H1 (cell line): ENCODE data around the gene ZNF649. TPM values are rescaled to one million over a fixed set of nuclear protein-coding genes. Genes with fewer than 3 reads are reported as not detected.

ENCODE experiments used
- CTCF ChIA-PET: fragments of 300-600 bp; sonication (Branson Sonifier 250); formaldehyde crosslinking; loops from one replicate; lab custom pipeline; 2021; ENCODE audit not compliant: partially characterized antibody; lab: Charles Lee
- POLR2A ChIA-PET: fragments of 300-600 bp; sonication (Branson Sonifier 250); formaldehyde crosslinking; loops from one replicate; lab custom pipeline; 2021; ENCODE audit warnings: inconsistent platforms; ENCODE audit not compliant: partially characterized antibody; lab: Charles Lee
- DNase-seq, 2 experiments: peaks; one replicate each; pipeline versions ENCODE4 v3.0.0 to v3.0.0-alpha.2; 2010 to 2022; ENCODE audit warnings: low spot score in 2 of 2, low read depth in 1 of 2, mixed read lengths in 1 of 2
- FAIRE-seq: peaks from 2 replicates; lab custom pipeline; 2011; peaks lifted over from hg19 to GRCh38; lab: Jason Lieb, UNC
- H2AFZ ChIP-seq: 2 replicates; pipeline ENCODE4 v1.8.1; 2012; ENCODE audit warnings: low read length, inconsistent platforms
- H2AK5ac ChIP-seq: 2 replicates; pipeline ENCODE4 v1.6.1; 2013; ENCODE audit warnings: low read depth, low read length
- H2BK120ac ChIP-seq: replicated peaks from 2 replicates; pipeline ENCODE3; 2013; ENCODE audit warnings: low read depth, low read length, inconsistent platforms
- H2BK12ac ChIP-seq: 2 replicates; pipeline ENCODE4 v1.6.1; 2013; ENCODE audit warnings: low read depth, low read length
- H2BK15ac ChIP-seq: 2 replicates; pipeline ENCODE4 v1.6.1; 2013; ENCODE audit warnings: low read length
- H2BK20ac ChIP-seq: 2 replicates; pipeline ENCODE4 v1.6.1; 2013; ENCODE audit warnings: low read length
- H2BK5ac ChIP-seq: 2 replicates; pipeline ENCODE4 v1.6.1; 2013; ENCODE audit warnings: low read depth, low read length
- H3K14ac ChIP-seq: 2 replicates; pipeline ENCODE4 v1.6.1; 2013; ENCODE audit warnings: inconsistent platforms; ENCODE audit not compliant: insufficient read length
- H3K18ac ChIP-seq: 2 replicates; pipeline ENCODE4 v1.6.1; 2013; ENCODE audit warnings: low read length; ENCODE audit errors: extremely low read depth
- H3K23ac ChIP-seq: 2 replicates; pipeline ENCODE4 v1.6.1; 2013; ENCODE audit warnings: inconsistent platforms; ENCODE audit not compliant: insufficient read length
- H3K23me2 ChIP-seq: 2 replicates; pipeline ENCODE4 v1.6.1; 2013; ENCODE audit warnings: low read depth, low read length
- H3K27ac ChIP-seq: 2 replicates; pipeline ENCODE4 v1.6.1; 2011; ENCODE audit warnings: low read depth, low read length, inconsistent platforms
- H3K27me3 ChIP-seq, 4 experiments: replicated peaks in 1 of 4; 1 replicate in 1 of 4; 2 replicates in 3 of 4; pipeline versions ENCODE4 v1.6.1 to v1.8.1; 2011 to 2013; ENCODE audit warnings: low read length in 3 of 4, mild to moderate bottlenecking in 3 of 4, inconsistent platforms in 2 of 4, mixed read lengths in 2 of 4, moderate library complexity in 1 of 4; ENCODE audit not compliant: control insufficient read depth in 3 of 4, insufficient read depth in 3 of 4; ENCODE audit errors: extremely low read depth in 1 of 4
- H3K36me3 ChIP-seq, 4 experiments: 2 replicates each; pipeline versions ENCODE4 v1.6.1 to v1.8.1; 2011 to 2013; ENCODE audit warnings: mild to moderate bottlenecking in 4 of 4, low read length in 3 of 4, moderate library complexity in 2 of 4, control low read depth in 1 of 4, inconsistent platforms in 1 of 4; ENCODE audit not compliant: insufficient read depth in 4 of 4, control insufficient read depth in 2 of 4
- H3K4ac ChIP-seq: replicated peaks from 2 replicates; pipeline ENCODE3; 2013; ENCODE audit warnings: low read length, low read depth, mixed read lengths, inconsistent platforms; ENCODE audit not compliant: insufficient read length
- H3K4me1 ChIP-seq, 4 experiments: replicated peaks in 1 of 4; 1 replicate in 1 of 4; 2 replicates in 3 of 4; pipeline versions ENCODE4 v1.6.1 to v1.8.1; 2011 to 2013; ENCODE audit warnings: low read length in 3 of 4, inconsistent platforms in 2 of 4, mixed read lengths in 1 of 4; ENCODE audit not compliant: insufficient read depth in 4 of 4, control insufficient read depth in 3 of 4
- H3K4me2 ChIP-seq, 2 experiments: 2 replicates each; pipeline versions ENCODE4 v1.6.1 to v1.8.1; 2011 to 2013; ENCODE audit warnings: low read depth in 2 of 2, low read length in 2 of 2, control low read depth in 1 of 2, inconsistent platforms in 1 of 2, mild to moderate bottlenecking in 1 of 2; ENCODE audit not compliant: insufficient read depth in 1 of 2
- H3K4me3 ChIP-seq, 4 experiments: fragments of 200-600, 300-600 bp in 1 of 4; sonication (generic), shearing (Covaris generic), sonication (Bioruptor Twin) in 1 of 4; 2 replicates each; pipeline versions ENCODE4 v1.5.1 to v1.8.1; 2011 to 2016; ENCODE audit warnings: low read length in 4 of 4, low read depth in 3 of 4, control low read depth in 2 of 4, inconsistent platforms in 2 of 4, mild to moderate bottlenecking in 2 of 4, mixed read lengths in 1 of 4, moderate library complexity in 1 of 4; ENCODE audit not compliant: insufficient read depth in 2 of 4; ENCODE audit errors: extremely low read depth in 1 of 4
- H3K56ac ChIP-seq: replicated peaks from 2 replicates; pipeline ENCODE3; 2013; ENCODE audit warnings: low read depth, mild to moderate bottlenecking, mixed read lengths, low read length, inconsistent platforms; ENCODE audit not compliant: insufficient read length
- H3K79me1 ChIP-seq: 2 replicates; pipeline ENCODE4 v1.6.1; 2013; ENCODE audit warnings: low read depth, low read length, control low read depth
- H3K79me2 ChIP-seq, 2 experiments: 2 replicates each; pipeline versions ENCODE4 v1.6.1 to v1.8.1; 2012 to 2013; ENCODE audit warnings: low read length in 2 of 2, mild to moderate bottlenecking in 2 of 2, inconsistent platforms in 1 of 2; ENCODE audit not compliant: insufficient read depth in 2 of 2, control insufficient read depth in 1 of 2
- H3K9ac ChIP-seq, 4 experiments: replicated peaks in 1 of 4; 1 replicate in 1 of 4; 2 replicates in 3 of 4; pipeline versions ENCODE4 v1.6.1 to v1.8.1; 2011 to 2013; ENCODE audit warnings: low read depth in 3 of 4, low read length in 3 of 4, control low read depth in 2 of 4, mild to moderate bottlenecking in 2 of 4, moderate library complexity in 2 of 4, inconsistent platforms in 1 of 4; ENCODE audit errors: extremely low read depth in 1 of 4
- H3K9me3 ChIP-seq, 2 experiments: 2 replicates each; pipeline versions ENCODE4 v1.6.1 to v1.8.1; 2012 to 2013; ENCODE audit warnings: mild to moderate bottlenecking in 2 of 2, moderate library complexity in 2 of 2, control low read depth in 1 of 2, inconsistent platforms in 1 of 2, low read depth in 1 of 2, low read length in 1 of 2, mixed read lengths in 1 of 2; ENCODE audit not compliant: insufficient read depth in 2 of 2
- H4K20me1 ChIP-seq, 2 experiments: replicated peaks in 1 of 2; 2 replicates each; pipeline versions ENCODE3 to v1.8.1; 2011 to 2013; ENCODE audit warnings: inconsistent platforms in 2 of 2, low read length in 2 of 2, mild to moderate bottlenecking in 1 of 2; ENCODE audit not compliant: insufficient read depth in 2 of 2, control insufficient read depth in 1 of 2
- H4K5ac ChIP-seq: 2 replicates; pipeline ENCODE4 v1.6.1; 2013; ENCODE audit warnings: low read length, low read depth, mixed read lengths, inconsistent platforms; ENCODE audit not compliant: insufficient read length
- H4K8ac ChIP-seq: 2 replicates; pipeline ENCODE4 v1.8.0; 2013; ENCODE audit warnings: mild to moderate bottlenecking, moderate library complexity, low read length, inconsistent platforms; ENCODE audit not compliant: insufficient read depth; ENCODE audit errors: extremely low read depth
- H4K91ac ChIP-seq: replicated peaks from 2 replicates; pipeline ENCODE3; 2013; ENCODE audit warnings: low read length, mixed read lengths, inconsistent platforms; ENCODE audit not compliant: insufficient read length
- BRCA1 ChIP-seq: IDR thresholded peaks from 2 replicates; pipeline ENCODE4 v1.6.1; 2012; ENCODE audit warnings: low read depth, low read length, improper control_type of control experiment
- EGR1 ChIP-seq: IDR thresholded peaks from 2 replicates; pipeline ENCODE4 v1.6.1; 2011; ENCODE audit warnings: low read depth, low read length, borderline replicate concordance
- JUN ChIP-seq: IDR thresholded peaks from 2 replicates; pipeline ENCODE4 v1.6.1; 2011; ENCODE audit warnings: low read depth, mild to moderate bottlenecking, improper control_type of control experiment, low read length
- RAD21 ChIP-seq, 2 experiments: IDR thresholded peaks in 1 of 2; conservative IDR thresholded peaks in 1 of 2; 2 replicates each; pipeline ENCODE4 v1.6.1; 2011; ENCODE audit warnings: low read depth in 2 of 2, low read length in 2 of 2, improper control_type of control experiment in 1 of 2, inconsistent platforms in 1 of 2, mild to moderate bottlenecking in 1 of 2, moderate library complexity in 1 of 2
- SP2 ChIP-seq: IDR thresholded peaks from 2 replicates; pipeline ENCODE4 v1.6.1; 2012; ENCODE audit warnings: mild to moderate bottlenecking, low read length, inconsistent platforms
- TEAD4 ChIP-seq: IDR thresholded peaks from 2 replicates; pipeline ENCODE4 v1.6.1; 2012; ENCODE audit warnings: low read depth, low read length, inconsistent platforms, mixed read lengths
- YY1 ChIP-seq: IDR thresholded peaks from 2 replicates; pipeline ENCODE4 v1.6.1; 2011; ENCODE audit warnings: low read depth, mild to moderate bottlenecking, low read length
- ZNF274 ChIP-seq: IDR thresholded peaks from 2 replicates; pipeline ENCODE4 v1.7.0; 2012; ENCODE audit warnings: low read length, borderline replicate concordance; ENCODE audit errors: extremely low read depth
- WGBS, 2 experiments: shearing (Covaris generic) in 1 of 2; methylation state at CpG; one replicate each; pipeline versions ENCODE4 v1.1.6 to v1.1.7; 2013 to 2015; ENCODE audit warnings: low lambda C conversion rate in 2 of 2, mixed read lengths in 2 of 2, inconsistent platforms in 1 of 2, low coverage in 1 of 2, missing lambda C conversion rate in 1 of 2; ENCODE audit not compliant: insufficient replicate concordance in 2 of 2, insufficient coverage in 1 of 2, insufficient read length in 1 of 2; ENCODE audit errors: extremely low coverage in 1 of 2, missing lambda C conversion rate in 1 of 2; 5-methylcytosine and 5-hydroxymethylcytosine counted together
- long read RNA-seq, 2 experiments: library from RNA in 1 of 2; library from capped mRNA in 1 of 2; stranded (forward); transcript quantifications; one replicate each; pipeline ENCODE4 v2.0.0, GENCODE V29; 2021; ENCODE audit warnings: inconsistent platforms in 1 of 2
- polyA minus RNA-seq, 3 experiments: library from RNA; depleted of rRNA, polyadenylated mRNA; stranded (reverse); fragments of >200 nt; gene quantifications; 1 replicate in 2 of 3; 2 replicates in 1 of 3; pipeline ENCODE4 v1.2.3, GENCODE V29; 2011
- polyA plus RNA-seq, 7 experiments: library from polyadenylated mRNA; depleted of rRNA in 3 of 7; stranded (reverse) in 5 of 7; unstranded in 2 of 7; fragments of >200 nt in 5 of 7; fragments of 200-250 nt in 2 of 7; gene quantifications; 1 replicate in 5 of 7; 2 replicates in 1 of 7; 4 replicates in 1 of 7; pipeline versions ENCODE4 v1.2.1 to v1.2.3, GENCODE V29; 2011 to 2013; ENCODE audit warnings: missing spikeins in 2 of 7, mixed read lengths in 2 of 7
- total RNA-seq: library from RNA; stranded (reverse); fragmentation: NEBNext Ultra II Directional; extraction: Animal tissue kit (Norgen Biotek cat#: 25700); gene quantifications from 2 replicates; pipeline ENCODE4 v1.2.1, GENCODE V29; 2021

Gene ZNF649
- total RNA-seq: 44.0 and 51.7 TPM in 2 replicates
- 13.3 and 24.7 TPM in 2 replicates for polyA plus RNA-seq (2011; rRNA removed)
- polyA plus RNA-seq (2011; cell fraction: cytosol; rRNA removed): 27.3 TPM
- polyA plus RNA-seq (2011; cell fraction: nucleus; rRNA removed): 21.6 TPM
- polyA plus RNA-seq (2012, experiment 1 of 2): 38.3 to 62.2 TPM (median 44.1 TPM) in 4 replicates
- 4.4 TPM for polyA plus RNA-seq (2012, experiment 2 of 2)
- 41.7 TPM for polyA plus RNA-seq (2013, experiment 1 of 2)
- polyA plus RNA-seq (2013, experiment 2 of 2): 39.4 TPM
- 82.5 and 117 TPM in 2 replicates for polyA minus RNA-seq (2011; rRNA and poly(A)+ RNA removed)
- polyA minus RNA-seq (2011; cell fraction: cytosol; rRNA and poly(A)+ RNA removed): 38.3 TPM
- 103 TPM for polyA minus RNA-seq (2011; cell fraction: nucleus; rRNA and poly(A)+ RNA removed)
- long read RNA-seq, experiment 1, partial matches to known transcripts: 5 of 22 reads
- long read RNA-seq, experiment 1, other reads (novel, unspliced or antisense): 16 of 22 reads
- long read RNA-seq, experiment 2, transcript ZNF649-201 (5 exons, 3,197 nt): major isoform, 13 of 18 reads
- long read RNA-seq, experiment 2, partial matches to known transcripts: 0 of 18 reads
- long read RNA-seq, experiment 2, other reads (novel, unspliced or antisense): 5 of 18 reads

- CTCF ChIA-PET: no interaction called here
- Histone ChIP-seq H3K9me3 (peaks cover 24 to 31% of the 10 kb centered on the region in 2 experiments), H2BK15ac (peak within 1 kb of the TSS; percentile 12; the same call in 1 of the 2 replicates), H3K4me3 (peak within 1 kb of the TSS; percentile 93 to 100 (median 96)), H3K4me2 (peak within 1 kb of the TSS; percentile 82 to 94), H3K27ac (peak within 1 kb of the TSS; percentile 93), H3K79me2 (peaks cover 49 to 55% of the 10 kb centered on the region in 2 experiments), H4K91ac (peak within 1 kb of the TSS; percentile 100), H3K56ac (peak within 1 kb of the TSS; percentile 98), H3K18ac (peak within 1 kb of the TSS; percentile 96), H3K27me3 (no peaks in the 10 kb centered on the region), H2BK12ac (peak within 1 kb of the TSS; percentile 99), H3K4me1 (peaks cover 4 to 17% (median 8%) of the 10 kb centered on the region in 4 experiments), H3K23ac (no peak within 1 kb of the TSS), H3K4ac (peak within 1 kb of the TSS; percentile 100), H3K36me3 (peaks cover 16 to 37% (median 27%) of the 10 kb centered on the region in 4 experiments), H2AFZ (no peak within 1 kb of the TSS), H4K8ac (peak within 1 kb of the TSS; percentile 95), H4K20me1 (peaks cover 2% of the 10 kb centered on the region in 2 experiments), H4K5ac (peak within 1 kb of the TSS; percentile 97), H2BK5ac (peak within 1 kb of the TSS; percentile 97), H3K9ac (peak within 1 kb of the TSS; percentile 94 to 97 (median 96)), H3K14ac (peak within 1 kb of the TSS; percentile 54), H2BK120ac (peak within 1 kb of the TSS; percentile 100), H3K23me2 (no peaks in the 10 kb centered on the region), H2AK5ac (peak within 1 kb of the TSS; percentile 96), H2BK20ac (peak within 1 kb of the TSS; percentile 87; the same call in 1 of the 2 replicates), H3K79me1 (peaks cover 4% of the 10 kb centered on the region; the same call in 1 of the 2 replicates)
- POLR2A ChIA-PET: interaction anchor here (0.7 to 4.0 kb wide), 10 partner anchors 11 to 285 kb away, joined by 3 to 26 read pairs (median 6); partner anchors contain the start of genes PPP2R1A, ZNF432 and ZNF614
- DNase-seq (peak; percentile 68 to 88), FAIRE-seq (no peak)
- WGBS, 2 experiments: 2% methylated on average over 42 of the region's 43 CpGs; no CpG with 5 or more reads in 1 of the 2 experiments
- TF ChIP-seq EGR1 (0 out of 2 replicates have a peak, but pooled peaks have one; percentile 5), RAD21 (IDR thresholded peaks at IDR 0.05 in 1 of 2, conservative IDR thresholded peaks at IDR 0.05 in 1 of 2; ENCODE audit: low read depth in 2 of 2, low read length in 2 of 2) (peak in 1 of 2 experiments; percentile 19; a peak in 2 of 4 replicates), BRCA1 (no peak), TEAD4 (no peak), SP2 (no peak), YY1 (peak; percentile 100), ZNF274 (no peak), JUN (no peak)
Measured at GRCh38 chr19:51904331-51905165, at the start of gene ZNF649. Gene ZNF649 (minus strand): TSS chr19:51905017. CDS start chr19:51900107, 4,910 bp downstream.
